Testis (tissue), 2 donors: ENCODE results near the gene CERT1.

Experiments
- CTCF ChIP-seq, 3 experiments: fragments of 450-650 bp in 2 of 3; fragments of 200-600 bp in 1 of 3; sonication (generic) in 1 of 3; IDR thresholded peaks; one replicate each; pipeline ENCODE4 v1.5.1; 2016 to 2019; ENCODE audit warnings: antibody characterized with exemption in 3 of 3, mild to moderate bottlenecking in 2 of 3, moderate library complexity in 1 of 3
- POLR2A ChIP-seq: fragments of 450-650 bp; IDR thresholded peaks from one replicate; pipeline ENCODE4 v1.6.1; 2017; ENCODE audit warnings: antibody characterized with exemption, mild to moderate bottlenecking, moderate library complexity

GRCh38 chr5:75381456-75381855 lies 130.0 kb downstream of the CERT1 start:
- TF ChIP-seq CTCF (IDR thresholded peaks at IDR 0.05) (no peak), POLR2A (no peak)
